Measurements from ENCODE around the gene SLC39A6.
"Not testable (repeated sequence)": the region's sequence is repeated elsewhere in the genome, so short reads cannot be mapped to it uniquely, and the experiment has no call there.

Gene SLC39A6

GRCh38 chr18:36120297-36120696, 8.8 kb downstream of the SLC39A6 start:
- TF ChIP-seq, protein P1, sequence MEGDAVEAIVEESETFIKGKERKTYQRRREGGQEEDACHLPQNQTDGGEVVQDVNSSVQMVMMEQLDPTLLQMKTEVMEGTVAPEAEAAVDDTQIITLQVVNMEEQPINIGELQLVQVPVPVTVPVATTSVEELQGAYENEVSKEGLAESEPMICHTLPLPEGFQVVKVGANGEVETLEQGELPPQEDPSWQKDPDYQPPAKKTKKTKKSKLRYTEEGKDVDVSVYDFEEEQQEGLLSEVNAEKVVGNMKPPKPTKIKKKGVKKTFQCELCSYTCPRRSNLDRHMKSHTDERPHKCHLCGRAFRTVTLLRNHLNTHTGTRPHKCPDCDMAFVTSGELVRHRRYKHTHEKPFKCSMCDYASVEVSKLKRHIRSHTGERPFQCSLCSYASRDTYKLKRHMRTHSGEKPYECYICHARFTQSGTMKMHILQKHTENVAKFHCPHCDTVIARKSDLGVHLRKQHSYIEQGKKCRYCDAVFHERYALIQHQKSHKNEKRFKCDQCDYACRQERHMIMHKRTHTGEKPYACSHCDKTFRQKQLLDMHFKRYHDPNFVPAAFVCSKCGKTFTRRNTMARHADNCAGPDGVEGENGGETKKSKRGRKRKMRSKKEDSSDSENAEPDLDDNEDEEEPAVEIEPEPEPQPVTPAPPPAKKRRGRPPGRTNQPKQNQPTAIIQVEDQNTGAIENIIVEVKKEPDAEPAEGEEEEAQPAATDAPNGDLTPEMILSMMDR (IDR thresholded peaks at IDR 0.05; ENCODE audit: low read depth, low read length), result no peak
- in situ Hi-C loops (cut with HindIII; ENCODE audit: low sequenced_read_pairs), result no loop called here
- no peak overlapping the region for H3K4me3 ChIP-seq (ENCODE audit: low read depth, low read length)
- no peak for DNase-seq (ENCODE audit: low read depth, low spot score)

DNA sequence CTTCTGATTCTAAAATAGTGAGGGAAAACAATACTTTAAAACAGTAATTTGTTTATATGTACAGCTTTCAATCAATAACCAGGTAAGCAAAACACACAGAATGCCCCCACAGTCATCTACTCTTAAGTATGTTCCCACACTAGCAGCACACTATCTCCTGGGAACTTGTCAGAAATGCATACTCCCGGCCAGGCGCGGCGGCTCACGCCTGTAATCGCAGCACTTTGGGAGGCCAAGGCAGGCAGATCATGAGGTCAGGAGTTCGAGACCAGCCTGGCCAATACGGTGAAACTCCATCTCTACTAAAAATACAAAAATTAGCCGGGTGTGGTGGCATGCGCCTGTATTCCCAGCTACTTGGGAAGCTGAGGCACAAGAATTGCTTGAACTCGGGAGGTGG, 12.4 kb downstream of the SLC39A6 start:
- H3K4me3 ChIP-seq (ENCODE audit: low read depth, low read length); DNase-seq (ENCODE audit: low read depth, low spot score); in situ Hi-C loops (cut with HindIII; ENCODE audit: low sequenced_read_pairs): not testable (repeated sequence)

DNA sequence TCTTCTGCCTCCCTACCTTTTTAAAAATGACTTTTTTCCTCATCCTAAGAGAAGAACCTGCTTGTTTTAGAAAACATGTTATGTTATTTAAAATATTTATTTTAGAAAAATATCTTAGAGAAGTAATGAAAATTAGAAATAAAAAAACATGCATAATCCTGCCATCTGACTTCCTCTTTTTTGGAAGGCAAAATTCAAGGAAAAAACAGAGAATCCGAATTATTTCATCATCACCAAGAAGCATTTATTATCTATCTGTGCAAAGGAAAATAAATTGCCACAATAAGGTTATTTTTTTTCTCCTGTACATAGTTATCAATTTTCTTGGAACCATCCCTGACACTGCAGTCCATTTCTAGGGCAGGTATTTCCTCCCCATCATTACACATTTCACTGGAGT, 14.4 kb downstream of the SLC39A6 start:
- no peak for DNase-seq (ENCODE audit: low read depth, low spot score)
- in situ Hi-C loops (cut with HindIII; ENCODE audit: low sequenced_read_pairs), result no loop called here
- H3K4me3 ChIP-seq (ENCODE audit: low read depth, low read length), result no peak overlapping the region
- TF ChIP-seq, protein P1 (IDR thresholded peaks at IDR 0.05; ENCODE audit: low read depth, low read length), result no peak

DNA sequence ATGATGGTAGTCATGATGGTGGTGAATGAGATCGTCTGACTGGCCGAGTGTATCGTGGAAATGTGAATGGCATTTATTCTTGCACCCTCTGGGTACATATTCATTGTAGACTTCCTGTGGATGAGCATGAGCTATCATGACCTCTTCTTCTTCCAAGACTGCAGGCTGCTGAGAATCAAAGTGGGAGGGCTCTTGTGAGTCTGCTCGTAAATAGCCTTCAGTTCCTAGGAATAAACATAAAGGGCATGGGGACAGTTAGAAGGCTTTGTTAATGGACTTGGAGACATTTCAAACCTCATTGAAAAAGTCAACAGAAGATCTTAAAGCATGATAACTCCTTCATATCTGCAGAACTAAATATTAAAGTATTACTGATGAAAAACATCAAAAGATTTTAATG, 14.9 kb downstream of the SLC39A6 start:
- no peak for DNase-seq (ENCODE audit: low read depth, low spot score)
- H3K4me3 ChIP-seq (ENCODE audit: low read depth, low read length), result no peak overlapping the region
- in situ Hi-C loops (cut with HindIII; ENCODE audit: low sequenced_read_pairs), result no loop called here
- TF ChIP-seq, protein P1 (IDR thresholded peaks at IDR 0.05; ENCODE audit: low read depth, low read length), result no peak

DNA sequence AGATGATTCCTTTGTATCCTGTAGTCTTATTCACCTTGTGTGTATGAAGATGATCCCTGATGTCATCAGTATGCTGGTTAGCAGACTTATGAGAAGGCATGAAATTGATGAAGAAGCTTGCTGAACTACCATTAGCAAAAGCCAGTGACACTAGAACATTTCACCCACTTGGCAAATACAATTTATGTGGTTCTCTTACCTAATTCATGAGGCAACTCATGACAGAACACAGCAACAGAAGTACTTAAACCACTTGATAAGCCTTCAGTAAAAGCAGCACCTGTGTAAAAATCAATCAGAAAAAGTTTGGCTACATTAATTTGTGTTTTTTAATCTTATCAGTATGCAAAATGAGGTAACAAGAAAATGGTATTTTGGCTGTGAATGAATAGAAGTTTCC, 16.8 kb downstream of the SLC39A6 start:
- TF ChIP-seq, protein P1 (IDR thresholded peaks at IDR 0.05; ENCODE audit: low read depth, low read length), result no peak

DNA sequence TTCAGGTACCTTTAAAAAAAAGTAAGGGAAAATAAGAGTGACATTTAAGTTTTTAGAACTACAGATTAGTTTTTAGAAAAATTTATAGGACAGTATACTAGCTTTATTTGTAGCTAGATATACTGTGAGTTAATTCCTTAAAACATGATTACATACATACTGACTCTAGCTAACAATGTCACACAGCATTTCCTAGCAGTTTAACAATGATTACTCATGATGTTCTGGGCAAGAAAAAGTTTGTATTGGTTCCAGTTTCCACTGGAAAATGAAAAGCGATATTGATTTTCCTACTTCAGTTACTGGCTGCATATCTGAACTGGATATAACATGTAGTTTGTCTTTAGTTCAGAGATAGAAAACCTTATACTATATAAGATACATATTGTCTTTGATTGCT, 19.4 kb downstream of the SLC39A6 start:
- H3K4me3 ChIP-seq (ENCODE audit: low read depth, low read length), result no peak overlapping the region
- no peak for DNase-seq (ENCODE audit: low read depth, low spot score)
- TF ChIP-seq, protein P1 (IDR thresholded peaks at IDR 0.05; ENCODE audit: low read depth, low read length), result no peak
- in situ Hi-C loops (cut with HindIII; ENCODE audit: low sequenced_read_pairs), result no loop called here

More for the DNA sequence above, 16.8 kb downstream of the SLC39A6 start:
- no peak overlapping the region for H3K4me3 ChIP-seq (ENCODE audit: low read depth, low read length)
- no peak for DNase-seq (ENCODE audit: low read depth, low spot score)
- in situ Hi-C loops (cut with HindIII; ENCODE audit: low sequenced_read_pairs), result no loop called here

GRCh38 chr18:36108601-36109000, 20.5 kb downstream of the SLC39A6 start:
- TF ChIP-seq, protein P1 (IDR thresholded peaks at IDR 0.05; ENCODE audit: low read depth, low read length), result no peak
- H3K4me3 ChIP-seq (ENCODE audit: low read depth, low read length), result no peak overlapping the region
- DNase-seq (ENCODE audit: low read depth, low spot score), result no peak
- in situ Hi-C loops (cut with HindIII; ENCODE audit: low sequenced_read_pairs), result no loop called here
